Stimulated activated CD8-positive, alpha-beta memory T cell treated with anti-CD3 and anti-CD28 coated beads, Interleukin-12 subunit alpha, Interleukin-12 subunit beta, amount 100 ng/mL, for 4 hours (primary cell): ENCODE data around the gene IDH2.

Source experiments
- DNase-seq: peaks from one replicate; pipeline ENCODE4 v3.0.0-alpha.2; 2020; ENCODE audit warnings: low read depth

Gene IDH2

GRCh38 chr15:90043530-90044010 lies 58.7 kb downstream of the IDH2 start:
- no peak for DNase-seq

GRCh38 chr15:90042766-90043529 lies 59.3 kb downstream of the IDH2 start:
- no peak for DNase-seq

- no peak for DNase-seq
Observed at GRCh38 chr15:90042356-90042755, 59.9 kb downstream of the IDH2 start.

GRCh38 chr15:90040618-90041017 lies 61.6 kb downstream of the IDH2 start:
- no peak for DNase-seq

- DNase-seq: no peak
Observed at GRCh38 chr15:90039996-90040395, 62.3 kb downstream of the IDH2 start.

- DNase-seq: no peak
Observed at GRCh38 chr15:90038632-90039095, 63.6 kb downstream of the IDH2 start.

- no peak for DNase-seq
Observed at GRCh38 chr15:90037961-90038631, 64.2 kb downstream of the IDH2 start.

GRCh38 chr15:90037511-90037860 lies 64.8 kb downstream of the IDH2 start:
- DNase-seq: no peak

GRCh38 chr15:90036806-90037510 lies 65.3 kb downstream of the IDH2 start:
- no peak for DNase-seq

GRCh38 chr15:90036343-90036742 lies 65.9 kb downstream of the IDH2 start:
- no peak for DNase-seq

- no peak for DNase-seq
Observed at GRCh38 chr15:90035840-90036230, 66.4 kb downstream of the IDH2 start.

GRCh38 chr15:90035095-90035839 lies 67.0 kb downstream of the IDH2 start:
- no peak for DNase-seq

- no peak for DNase-seq
Observed at GRCh38 chr15:90033448-90033847, 68.8 kb downstream of the IDH2 start.
